ENCODE measurements around the gene RPN2. TPM values are rescaled to one million over a fixed set of nuclear protein-coding genes. Genes with fewer than 3 reads are reported as not detected.

Gene RPN2
- 243 and 283 TPM in 2 replicates for total RNA-seq
- polyA plus RNA-seq: 530 and 586 TPM in 2 replicates
- polyA plus RNA-seq (2011; cell fraction: cytosol; rRNA removed): 437 and 487 TPM in 2 replicates
- 318 and 371 TPM in 2 replicates for polyA plus RNA-seq (2011; cell fraction: nucleus; rRNA removed)
- polyA plus RNA-seq (2012): 287 and 309 TPM in 2 replicates
- polyA minus RNA-seq: 442 and 508 TPM in 2 replicates
- 331 TPM for polyA minus RNA-seq (2011; cell fraction: cytosol; rRNA and poly(A)+ RNA removed)
- 99.2 and 127 TPM in 2 replicates for polyA minus RNA-seq (2011; cell fraction: nucleus; rRNA and poly(A)+ RNA removed)
- Bru-seq, nascent RNA: percentile 88 among the genes with signal in this experiment
- percentile 85 among the genes with signal in this experiment for BruChase-seq, experiment 1, labeled RNA remaining after a 6-hour chase
- BruChase-seq, experiment 2, labeled RNA remaining after a 2-hour chase: percentile 75 among the genes with signal in this experiment
- long read RNA-seq, transcript RPN2-201 (17 exons, 2,515 nt): major isoform, 864 of 1,046 reads
- long read RNA-seq, partial matches to known transcripts: 79 of 1,046 reads
- long read RNA-seq, other reads (novel, unspliced or antisense): 103 of 1,046 reads

- FAIRE-seq (peak; percentile 94), DNase-seq (ENCODE audit: low read depth, low spot score) (peak; percentile 99)
- ChIA-PET CTCF (interaction anchor here (0.7 to 1.7 kb wide), 9 partner anchors 10 to 356 kb away, joined by 3 to 18 read pairs (median 4); partner anchors contain the start of gene RBL1), POLR2A (interaction anchor here (0.6 to 1.4 kb wide), 4 partner anchors 12 to 16 kb away, joined by 3 to 7 read pairs (median 6); no protein-coding TSS in a partner anchor)
- Histone ChIP-seq H3K9me3 (replicated peaks; ENCODE audit: control insufficient read depth, insufficient read depth, low read length) (no peaks in the 10 kb centered on the region), H3K4me3 (replicated peaks in 1 of 3; ENCODE audit: insufficient read depth in 1 of 3, low read depth in 1 of 3, low read length in 3 of 3) (peak within 1 kb of the TSS; percentile 92 to 97 (median 96)), H2AFZ (ENCODE audit: low read depth, low read length) (peak within 1 kb of the TSS; percentile 95), H3K79me2 (ENCODE audit: control insufficient read depth, insufficient read depth, low read length) (peaks cover 47% of the 10 kb centered on the region), H3K9me1 (replicated peaks; ENCODE audit: control insufficient read depth, extremely low read depth, insufficient read depth, low read length) (no peaks in the 10 kb centered on the region), H3K4me1 (ENCODE audit: control insufficient read depth, extremely low read depth, insufficient read depth, low read length) (peaks cover 15% of the 10 kb centered on the region), H3K4me2 (ENCODE audit: insufficient read depth, low read length) (peak within 1 kb of the TSS; percentile 96), H3K27ac (ENCODE audit: insufficient read depth, low read depth, low read length) (peak within 1 kb of the TSS; percentile 94), H3K9ac (replicated peaks; ENCODE audit: extremely low read depth, insufficient read depth, low read length) (peak within 1 kb of the TSS; percentile 97), H3K36me3 (ENCODE audit: control insufficient read depth in 2 of 2, extremely low read depth in 1 of 2, insufficient read depth in 2 of 2, low read length in 2 of 2) (peaks cover 5 to 7% of the 10 kb centered on the region in 2 experiments), H3K27me3 (ENCODE audit: control insufficient read depth in 2 of 2, insufficient read depth in 2 of 2, low read length in 2 of 2) (no peaks in the 10 kb centered on the region), H4K20me1 (replicated peaks; ENCODE audit: control insufficient read depth, extremely low read depth, insufficient read depth, low read length) (no peaks in the 10 kb centered on the region)
- dilution Hi-C loops (cut with MboI; ENCODE audit: extremely low pct_ligation_motif_present, low sequenced_read_pairs): no loop called here
- intact Hi-C loops (cut with micrococcal nuclease): loop anchor here (2.0 to 10.0 kb wide), 2 partner anchors 84 to 228 kb away; partner anchors contain the start of genes RBL1 and SAMHD1
- TF ChIP-seq MYC (IDR thresholded peaks at IDR 0.05; ENCODE audit: low read depth, low read length) (no peak), POLR2A (IDR thresholded peaks at IDR 0.05; ENCODE audit: low read depth, low read length) (peak; percentile 57), EZH2 (IDR thresholded peaks at IDR 0.05; ENCODE audit: borderline replicate concordance, low read depth, low read length, severe bottlenecking) (no peak), GATA2 (IDR thresholded peaks at IDR 0.05; ENCODE audit: insufficient read depth, insufficient read length, low read depth, low read length) (no peak), CTCF (IDR thresholded peaks at IDR 0.05; ENCODE audit: extremely low read depth in 1 of 2, insufficient read depth in 1 of 2, low read depth in 1 of 2, low read length in 2 of 2) (no peak), MAX (IDR thresholded peaks at IDR 0.05; ENCODE audit: insufficient read depth, insufficient read length) (no peak), JUN (IDR thresholded peaks at IDR 0.05; ENCODE audit: borderline replicate concordance, insufficient read depth, insufficient read length, low read depth) (no peak), POLR2AphosphoS5 (IDR thresholded peaks at IDR 0.05; ENCODE audit: insufficient read depth, low read depth, low read length) (peak; percentile 71), FOS (IDR thresholded peaks at IDR 0.05; ENCODE audit: borderline replicate concordance, insufficient read depth, low read length) (no peak)
- BruUV-seq (replicated peaks): no TSS peak
Observed at GRCh38 chr20:37178839-37179682, at the start of gene RPN2, which contains the start of gene MROH8. TSS of gene RPN2 (plus strand) at chr20:37179330. CDS start at chr20:37179357, 27 bp downstream. TSS of gene MROH8 (minus strand) at chr20:37179548.
